HG02798 (cell line): ENCODE data around the gene SSRP1.
A peak's percentile ranks its signal among the peaks of the same experiment; 100 is the strongest.
"Not testable (repeated sequence)": the region's sequence is repeated elsewhere in the genome, so short reads cannot be mapped to it uniquely, and the experiment has no call there.

Source experiments
- ATAC-seq: cut with Tn5 transposase; IDR thresholded peaks from one replicate; pipeline ENCODE4 v1.9.1; 2021; ENCODE audit warnings: mild to moderate bottlenecking; ENCODE audit not compliant: unreplicated experiment, poor library complexity

Gene SSRP1

DNA sequence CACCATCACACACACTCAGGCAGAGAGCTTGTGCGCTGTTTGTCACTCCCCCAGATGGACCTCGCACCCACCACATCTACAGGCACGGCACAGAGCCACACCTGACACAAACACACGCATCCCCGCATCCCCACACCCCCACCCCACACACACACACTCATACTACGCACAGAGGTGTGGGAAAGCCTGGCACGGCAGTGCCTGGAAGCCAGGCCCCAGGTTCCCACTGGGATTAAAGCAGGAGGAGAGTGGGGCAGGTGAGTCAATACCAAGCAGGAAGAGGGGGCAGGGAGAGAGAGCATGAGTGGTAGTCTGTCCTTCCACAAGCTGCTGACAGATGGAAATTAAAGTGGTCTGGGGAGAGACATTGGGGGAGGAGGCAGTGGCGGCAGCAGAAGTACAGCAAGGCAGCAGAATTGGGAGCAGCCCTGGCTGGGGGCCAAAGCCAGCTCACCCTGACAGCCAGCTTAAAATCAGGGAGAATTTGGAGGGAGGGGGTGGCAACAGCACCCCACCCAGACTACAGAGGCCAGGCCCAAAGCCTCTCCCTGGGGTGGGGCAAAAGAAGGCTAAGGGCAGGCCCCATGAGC is 31.6 kb downstream of the SSRP1 start:
- no peak for ATAC-seq

DNA sequence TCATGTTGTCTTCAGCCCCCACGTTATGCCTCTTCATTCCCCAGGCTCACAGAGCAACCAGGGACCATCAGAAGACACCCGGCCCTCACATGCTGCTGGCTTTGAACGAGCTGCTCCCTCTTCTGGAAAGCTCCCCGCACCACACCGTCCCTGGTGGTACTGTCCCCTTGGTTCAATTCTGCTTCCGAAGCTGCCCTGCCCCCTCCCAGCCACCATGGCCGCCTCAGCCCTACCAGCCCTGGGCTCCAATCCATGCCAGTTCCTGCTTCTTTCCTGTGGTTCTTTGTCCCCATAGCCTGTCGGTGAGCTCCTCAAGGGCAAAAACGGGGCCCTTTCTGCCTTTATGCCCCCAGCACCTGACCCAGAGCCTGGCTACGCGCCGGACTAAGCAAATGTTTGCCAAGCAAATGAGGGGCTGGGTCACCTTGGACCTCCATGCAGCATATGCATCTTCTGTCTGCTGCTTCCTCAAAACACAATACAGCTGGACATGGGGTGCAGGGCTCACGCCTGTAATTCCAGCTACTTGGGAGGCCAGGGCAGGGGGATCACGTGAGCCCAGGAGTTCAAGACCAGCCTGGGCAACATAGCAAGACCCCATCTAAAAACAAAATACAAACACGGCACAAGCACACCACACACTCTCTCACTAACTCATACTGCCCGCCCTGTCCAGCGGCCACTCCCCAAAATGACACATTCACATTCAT is 32.3 kb downstream of the SSRP1 start:
- ATAC-seq = no peak

DNA sequence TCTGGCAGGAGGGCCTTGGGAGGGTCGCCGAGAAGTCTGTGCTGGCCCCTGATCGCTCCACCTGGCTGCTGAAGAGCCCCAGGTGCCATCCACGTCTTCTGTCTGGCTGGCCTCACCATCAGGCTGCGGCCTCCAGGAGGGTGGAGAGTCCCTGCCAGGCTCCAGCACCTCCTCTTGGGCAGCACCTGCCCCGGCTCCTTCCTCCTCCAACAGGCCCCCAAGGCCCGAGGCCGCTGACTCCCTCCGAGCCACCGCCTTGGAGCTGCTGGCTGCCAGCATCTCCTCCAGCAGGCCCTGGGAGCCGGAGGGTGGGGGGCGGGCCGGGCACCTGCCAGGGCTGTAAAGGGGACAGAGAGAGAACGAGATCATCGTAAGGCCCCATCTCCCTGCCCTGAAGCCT is 33.2 kb downstream of the SSRP1 start:
- ATAC-seq = no peak

DNA sequence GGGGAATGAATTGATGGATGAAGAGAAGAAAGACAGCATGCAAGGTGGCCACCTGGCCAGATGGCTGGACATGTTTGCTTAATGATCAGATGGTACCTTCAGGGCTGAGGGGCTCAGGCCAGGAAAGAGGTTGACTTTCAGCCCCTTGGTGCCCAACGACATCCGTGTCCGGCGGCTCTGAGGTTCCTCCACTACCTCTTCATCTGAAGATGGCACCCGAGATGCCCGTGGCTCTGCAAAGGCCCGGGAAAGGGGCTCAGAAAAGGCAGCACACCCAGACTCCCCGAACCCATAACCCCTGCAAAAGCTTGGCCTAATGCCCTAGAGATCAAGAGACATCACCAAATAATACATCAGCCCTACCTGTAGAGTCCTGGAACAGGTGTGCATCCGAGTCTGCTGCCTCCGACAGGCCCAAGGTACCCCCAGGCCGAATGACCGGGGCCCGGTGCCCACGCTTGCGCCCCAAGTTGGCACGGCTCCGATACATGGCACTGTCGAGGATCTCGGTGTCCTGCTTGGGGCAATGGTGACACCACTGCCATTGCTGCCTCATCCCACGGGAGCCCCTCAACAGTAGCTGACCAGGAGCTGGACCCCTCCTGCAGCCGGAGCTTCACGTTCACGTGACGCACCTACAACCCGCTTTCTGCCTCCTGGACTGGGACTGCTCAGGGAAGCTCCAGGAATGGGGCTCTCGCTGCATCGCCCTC is 33.8 kb downstream of the SSRP1 start:
- no peak for ATAC-seq

DNA sequence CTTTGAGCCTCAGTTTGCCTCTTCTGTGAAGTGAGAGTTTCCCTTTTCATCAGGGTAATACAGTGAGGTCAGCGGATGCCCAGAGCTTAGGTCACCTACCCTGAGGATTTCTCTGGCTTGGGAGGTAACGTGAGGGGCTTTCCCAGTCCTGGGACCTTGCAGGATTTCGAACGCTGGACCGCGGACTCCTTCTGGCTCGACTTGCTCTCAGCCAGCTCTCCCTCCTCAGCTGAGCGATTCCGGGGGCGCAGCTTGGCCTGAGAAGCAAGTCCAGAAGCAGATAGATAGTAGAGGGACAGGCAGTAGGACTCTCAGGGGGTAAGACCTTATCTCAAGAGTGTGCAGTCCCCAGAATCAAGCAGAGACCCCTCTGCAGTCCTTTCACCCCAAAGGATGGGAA is 34.9 kb downstream of the SSRP1 start:
- no peak for ATAC-seq

DNA sequence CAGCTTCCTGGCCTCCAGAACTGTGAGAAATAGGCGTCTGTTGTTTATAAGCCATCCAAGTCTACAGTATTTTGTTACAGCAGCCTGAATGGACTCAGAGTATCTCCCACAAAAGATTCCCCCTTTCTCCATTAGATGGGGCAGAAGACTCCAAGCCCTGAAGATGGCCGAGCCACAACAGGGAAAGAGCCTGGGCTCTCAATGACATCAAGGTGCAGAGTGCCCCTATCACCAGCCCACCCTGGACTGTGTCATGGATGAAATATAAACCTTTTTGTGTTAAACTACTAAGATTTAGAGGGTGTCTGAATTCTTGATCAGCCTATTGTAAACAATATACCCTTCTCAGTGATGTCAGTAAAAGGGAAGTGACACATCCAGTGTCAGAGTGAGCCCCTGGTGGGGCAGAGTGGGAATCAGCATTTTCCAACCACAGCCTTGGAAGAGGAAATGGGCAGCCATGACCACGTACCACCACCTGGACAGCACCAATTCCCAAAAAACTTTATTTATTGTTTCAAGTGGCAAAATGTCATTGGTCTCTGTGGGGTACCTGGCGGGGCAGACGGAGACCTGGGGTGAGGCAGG is 36.4 kb downstream of the SSRP1 start:
- no peak for ATAC-seq

DNA sequence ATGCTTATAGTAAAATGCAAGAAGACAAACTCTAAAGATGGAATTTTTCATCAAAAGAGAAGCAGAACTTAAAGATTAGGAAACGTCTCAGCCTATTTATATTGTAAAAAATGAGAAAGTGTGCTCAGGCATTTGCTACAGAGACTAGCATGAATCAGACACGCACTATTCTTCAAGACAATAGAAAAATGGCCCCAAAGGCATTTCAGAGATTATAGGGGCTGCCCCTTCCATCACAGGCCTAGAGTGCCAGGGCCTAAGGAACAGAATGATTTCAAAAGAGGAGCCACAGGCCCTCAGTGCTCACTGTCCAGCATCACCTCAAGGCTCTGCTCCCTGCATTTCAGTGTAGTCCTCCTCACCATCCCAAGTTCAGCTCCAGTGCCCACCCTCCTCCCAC is 38.5 kb downstream of the SSRP1 start:
- no peak for ATAC-seq

DNA sequence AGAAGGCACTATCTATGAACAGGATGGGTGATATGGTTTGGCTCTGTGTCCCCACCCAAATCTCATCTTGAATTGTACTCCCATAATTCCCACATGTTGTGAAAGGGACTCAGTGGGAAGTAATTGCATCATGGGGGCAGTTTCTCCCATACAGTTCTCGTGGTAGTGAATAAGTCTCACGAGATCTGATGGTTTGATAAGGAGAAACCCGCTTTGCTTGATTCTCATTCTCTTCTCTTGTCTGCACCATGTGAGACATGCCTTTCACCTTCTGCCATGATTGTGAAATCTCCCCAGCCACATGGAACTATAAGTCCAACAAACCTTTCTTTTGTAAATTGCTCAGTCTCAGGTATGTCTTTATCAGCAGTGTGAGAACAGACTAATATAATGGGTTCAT is 39.5 kb downstream of the SSRP1 start:
- not testable (repeated sequence) for ATAC-seq

DNA sequence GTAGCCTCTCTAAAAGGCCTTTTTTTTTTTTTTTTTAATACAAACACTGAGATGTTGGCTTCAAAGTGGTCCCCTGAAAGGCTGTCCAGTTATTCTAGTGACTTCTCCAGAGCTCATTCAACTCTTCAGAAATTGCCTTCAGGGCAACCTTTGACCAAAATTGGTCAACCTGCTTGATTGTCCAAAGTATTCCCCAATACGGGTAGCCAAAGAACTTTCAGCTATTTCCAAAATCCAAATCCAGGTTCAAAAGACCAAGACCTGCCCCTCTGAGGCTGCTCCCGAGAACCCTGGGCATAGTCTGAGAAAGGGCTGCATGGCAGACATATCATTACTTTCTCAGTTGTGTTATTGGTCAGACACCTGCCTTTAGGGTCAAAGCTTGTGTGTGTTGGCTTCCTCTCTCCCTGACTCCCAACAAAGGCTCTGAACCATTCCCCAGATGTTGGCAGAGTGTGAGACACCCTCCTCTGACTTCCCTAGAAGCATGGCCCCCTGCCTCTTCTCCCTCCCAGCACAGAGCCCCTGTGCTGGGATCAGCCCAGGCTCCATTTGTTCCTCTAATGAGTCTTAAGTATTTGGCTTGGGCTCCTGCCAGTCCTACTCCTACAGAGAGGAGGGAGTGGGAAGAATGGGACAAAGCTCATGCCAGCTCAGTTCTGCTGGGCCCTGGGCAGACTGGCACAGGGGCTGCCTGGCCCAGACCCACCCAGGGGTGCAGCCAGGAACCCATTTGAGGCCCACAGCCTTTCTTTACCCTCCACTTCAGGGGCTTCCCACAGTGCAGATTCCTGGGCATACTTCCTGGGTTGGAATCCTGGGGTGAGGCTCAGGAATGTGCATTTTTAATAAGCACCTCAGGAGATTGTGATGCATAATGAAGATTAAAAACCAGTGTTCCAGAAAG is 41.2 kb downstream of the SSRP1 start:
- ATAC-seq = no peak

DNA sequence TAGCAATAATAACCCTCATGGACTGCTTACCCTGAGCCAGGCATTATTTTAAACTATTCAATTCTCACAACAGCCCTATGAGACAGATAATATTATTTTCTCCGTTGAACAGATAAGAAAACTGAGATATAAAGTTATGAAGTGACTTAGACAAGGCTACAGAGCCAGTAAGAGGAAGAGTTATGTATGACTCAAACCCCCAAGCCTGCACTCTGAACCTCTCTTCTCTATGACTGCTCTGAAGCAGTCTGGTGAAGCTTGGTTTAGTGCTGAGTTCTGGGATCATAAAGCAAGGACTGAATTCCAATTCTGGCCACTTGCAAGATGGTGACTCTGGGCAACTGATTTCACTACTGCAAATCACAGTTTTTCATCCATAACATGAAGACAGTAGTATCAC is 45.4 kb downstream of the SSRP1 start:
- no peak for ATAC-seq

DNA sequence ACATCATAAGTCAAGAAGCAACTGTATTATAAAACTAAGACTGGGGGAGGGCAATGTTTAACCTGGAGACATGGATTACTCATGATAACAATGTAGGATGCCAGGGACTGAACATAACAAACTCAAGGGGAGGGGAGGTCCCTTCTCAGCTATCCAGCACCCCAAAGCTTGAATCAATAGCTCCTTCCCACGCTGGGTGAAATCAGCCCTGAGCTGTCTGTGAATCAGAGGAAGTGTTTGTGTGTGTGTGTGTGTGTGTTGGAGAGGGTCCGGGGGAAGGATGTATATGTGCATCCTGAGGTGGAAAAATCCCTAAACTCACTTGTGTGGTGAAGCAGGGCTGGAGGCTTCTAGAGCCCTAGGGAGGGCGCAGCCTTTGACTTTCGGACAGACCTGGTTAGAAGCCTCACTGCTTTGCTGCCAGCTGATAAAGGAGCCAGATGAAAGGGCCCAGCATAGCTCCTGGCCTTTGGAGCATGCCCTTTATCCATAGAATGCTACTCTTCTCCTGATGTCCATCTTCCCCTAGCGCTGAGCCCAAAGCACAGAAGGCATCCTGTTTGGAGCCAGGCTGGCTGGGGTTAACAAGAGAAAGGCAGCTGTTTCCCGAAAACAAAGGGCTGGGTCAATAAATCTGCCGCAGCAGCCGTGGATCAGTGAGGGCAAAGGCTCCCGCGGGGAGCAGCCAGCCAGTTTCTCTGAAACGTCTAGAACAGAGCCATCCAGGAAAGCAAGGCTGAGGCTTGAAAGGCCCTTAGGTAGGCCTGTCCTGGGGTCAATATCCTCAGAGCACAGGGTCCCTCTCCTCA is 46.7 kb downstream of the SSRP1 start:
- ATAC-seq = no peak

DNA sequence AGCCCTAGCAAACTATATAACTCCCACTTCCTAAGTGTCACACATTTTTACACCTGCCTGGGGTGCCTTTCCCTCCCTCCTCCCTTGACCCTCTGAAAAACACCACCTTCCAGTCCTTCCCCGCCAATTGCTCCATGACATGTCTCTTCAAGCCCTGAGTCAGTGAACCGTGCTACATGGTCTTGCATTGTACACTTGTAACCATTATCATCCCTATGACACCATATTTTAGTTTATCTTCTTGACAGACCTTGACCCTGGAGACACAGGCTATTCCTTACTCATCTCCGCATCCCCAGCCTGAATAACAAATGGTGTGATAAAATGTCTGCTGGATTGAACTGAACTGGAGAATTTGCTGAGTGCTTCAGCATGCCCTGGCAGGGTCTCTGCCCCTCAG is 47.8 kb downstream of the SSRP1 start:
- no peak for ATAC-seq

DNA sequence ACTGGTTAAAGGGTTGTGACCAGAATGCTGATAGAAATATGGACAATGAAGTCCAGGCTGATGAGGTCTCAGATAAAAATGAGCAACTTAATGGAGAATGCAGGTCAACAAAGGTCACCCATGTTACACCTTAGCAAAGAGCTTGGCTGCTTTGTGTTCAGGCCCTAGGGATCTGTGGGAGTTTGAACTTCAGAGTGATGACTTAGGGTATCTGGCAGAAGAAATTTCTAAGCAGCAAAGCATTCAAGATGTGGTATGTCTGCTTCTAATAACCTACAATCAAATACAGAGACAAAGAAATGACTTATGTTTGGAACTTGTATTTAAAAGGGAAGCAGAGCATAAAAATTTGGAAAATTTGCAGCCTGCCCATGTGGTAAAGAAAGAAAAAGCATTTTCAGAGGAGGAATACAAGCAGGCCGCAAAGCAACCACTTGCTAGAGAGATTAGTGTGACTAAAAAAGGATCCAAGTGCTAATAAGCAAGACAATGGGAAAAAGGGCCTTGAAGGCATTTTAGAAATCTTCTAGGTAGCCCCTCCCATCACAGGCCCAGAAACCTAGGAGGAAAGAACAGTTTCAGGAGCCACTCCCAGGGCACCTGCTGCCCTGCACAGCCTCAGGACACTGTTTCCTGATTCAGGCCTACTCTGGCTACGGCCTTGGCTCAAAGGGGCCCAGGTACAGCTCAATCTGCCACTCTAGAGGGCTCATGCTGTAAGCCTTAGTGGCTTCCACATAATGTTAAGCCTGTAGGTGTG is 52.3 kb downstream of the SSRP1 start:
- ATAC-seq = no peak

DNA sequence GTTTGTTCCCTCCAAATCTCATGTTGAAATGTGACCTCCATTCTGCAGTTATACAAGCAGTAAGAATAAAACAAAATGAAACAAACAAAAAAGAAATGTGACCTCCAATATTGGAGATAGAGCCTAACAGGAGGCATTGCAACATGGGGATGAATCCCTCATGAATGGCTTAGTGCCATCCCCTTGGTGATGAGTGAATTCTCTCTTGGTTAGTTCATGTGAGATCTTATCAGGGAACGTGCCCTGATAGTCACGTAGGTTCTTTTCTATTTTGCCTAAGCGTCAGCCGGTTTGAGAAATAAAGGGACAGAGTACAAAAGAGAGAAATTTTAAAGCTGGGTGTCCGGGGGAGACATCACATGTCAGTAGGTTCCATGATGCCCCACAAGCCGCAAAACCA is 54.1 kb downstream of the SSRP1 start:
- ATAC-seq = not testable (repeated sequence)

DNA sequence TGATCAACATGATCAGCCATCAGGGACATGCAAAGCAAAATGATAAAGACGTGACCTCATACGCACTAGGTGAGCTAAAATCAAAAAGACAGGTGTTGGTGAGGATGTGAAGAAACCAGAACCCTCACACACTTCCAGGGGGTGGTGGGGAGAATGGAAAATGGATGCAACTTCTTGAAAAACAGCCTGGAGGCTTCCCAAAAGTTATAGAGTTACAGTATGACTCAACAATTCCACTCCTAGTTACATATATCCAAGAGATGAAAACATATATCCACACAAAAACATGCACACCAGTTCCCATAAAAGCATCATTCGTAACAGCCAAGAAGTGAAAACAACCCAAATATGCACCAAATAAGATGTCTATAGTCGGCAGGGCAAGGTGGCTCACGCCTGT is 56.6 kb downstream of the SSRP1 start:
- no peak for ATAC-seq

DNA sequence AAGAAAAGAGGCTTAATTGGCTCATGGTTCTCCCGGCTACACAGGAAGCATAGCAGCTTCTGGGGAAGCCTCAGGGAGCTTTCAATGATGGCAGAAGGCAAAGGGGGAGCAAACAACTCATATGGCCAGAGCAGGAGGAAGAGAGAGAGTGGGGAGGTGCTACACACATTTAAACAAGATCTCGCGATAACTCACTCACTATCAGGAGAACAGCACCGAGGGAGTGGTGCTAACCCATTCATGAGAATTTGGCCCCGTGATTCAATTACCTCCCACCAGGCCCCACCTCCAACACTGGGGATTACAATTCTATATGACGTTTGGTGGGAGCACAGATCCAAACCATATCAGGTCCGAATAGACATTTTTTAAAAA is 57.0 kb downstream of the SSRP1 start:
- no peak for ATAC-seq

DNA sequence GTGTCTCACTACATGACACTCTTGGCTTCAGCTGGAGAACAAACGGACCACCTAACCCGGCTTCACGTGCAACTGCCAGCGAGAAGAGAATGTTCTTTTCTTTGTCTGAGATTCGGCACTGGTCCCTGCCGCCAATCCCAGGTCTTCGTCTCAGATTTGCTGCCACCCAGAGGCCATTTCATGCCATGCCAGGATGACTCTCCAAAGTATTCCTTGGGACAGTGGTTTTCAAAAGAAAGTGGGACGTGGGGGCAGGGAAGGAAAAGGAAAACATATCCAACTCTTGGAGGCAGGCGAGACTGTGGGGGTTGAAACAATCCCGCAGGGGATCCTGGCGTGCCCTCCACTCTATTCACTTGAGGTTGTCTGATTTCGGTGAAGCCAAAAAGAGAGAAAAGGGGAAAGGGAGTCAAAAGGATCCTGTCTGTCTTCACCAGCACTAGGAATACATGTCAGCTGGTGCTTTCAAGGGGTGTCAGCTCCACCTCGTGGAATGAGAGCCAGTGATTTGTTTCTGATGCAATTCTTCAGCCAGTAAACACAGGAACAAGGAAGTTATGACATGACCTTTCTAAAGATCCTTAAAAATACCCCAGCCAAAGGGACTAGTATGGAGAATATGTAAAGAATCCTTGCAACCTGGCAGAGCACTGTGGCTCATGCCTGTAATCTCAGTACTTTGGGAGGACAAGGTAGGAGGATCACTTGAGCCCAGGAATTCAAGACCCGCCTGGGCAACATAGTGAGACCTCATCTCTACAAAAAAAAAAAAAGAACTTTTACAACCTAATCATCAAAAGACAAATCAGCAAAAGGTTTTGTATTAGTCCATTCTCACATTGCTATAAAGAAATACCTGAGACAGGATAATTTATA is 57.6 kb downstream of the SSRP1 start:
- ATAC-seq = peak; percentile 83
